Keratinocyte (primary cell): Measurements from ENCODE around the gene KLF14. TPM values are rescaled to one million over a fixed set of nuclear protein-coding genes. Genes with fewer than 3 reads are reported as not detected.

Experiments
- DNase-seq: peaks from one replicate; pipeline ENCODE4 v3.0.0-alpha.2; 2011; ENCODE audit warnings: low read depth, missing footprints, low spot score
- FAIRE-seq: peaks from 2 replicates; lab custom pipeline; 2011; peaks lifted over from hg19 to GRCh38; lab: Jason Lieb, UNC
- H2AFZ ChIP-seq: 2 replicates; pipeline ENCODE4 v1.6.0; 2012; ENCODE audit warnings: low read length, control low read depth, inconsistent platforms; ENCODE audit not compliant: control insufficient read depth
- H3K27ac ChIP-seq: 2 replicates; pipeline ENCODE4 v1.5.1; 2011; ENCODE audit warnings: low read length; ENCODE audit not compliant: control insufficient read depth, insufficient read depth
- H3K27me3 ChIP-seq: 3 replicates; pipeline ENCODE4 v1.6.0; 2011; ENCODE audit warnings: low read length; ENCODE audit not compliant: control insufficient read depth, insufficient read depth; ENCODE audit errors: extremely low read depth
- H3K36me3 ChIP-seq, 2 experiments: 2 replicates in 1 of 2; 3 replicates in 1 of 2; pipeline ENCODE4 v1.5.1; 2011; ENCODE audit warnings: low read length in 2 of 2, mild to moderate bottlenecking in 1 of 2; ENCODE audit not compliant: control insufficient read depth in 2 of 2, insufficient read depth in 2 of 2; ENCODE audit errors: extremely low read depth in 1 of 2
- H3K4me1 ChIP-seq: 3 replicates; pipeline ENCODE4 v1.5.1; 2011; ENCODE audit warnings: low read length; ENCODE audit not compliant: control insufficient read depth, insufficient read depth; ENCODE audit errors: extremely low read depth
- H3K4me2 ChIP-seq: 3 replicates; pipeline ENCODE4 v1.6.0; 2011; ENCODE audit warnings: low read depth, low read length; ENCODE audit not compliant: control insufficient read depth, insufficient read depth; ENCODE audit errors: extremely low read depth
- H3K4me3 ChIP-seq, 3 experiments: fragments of 200-600 bp in 1 of 3; sonication (generic) in 1 of 3; 2 replicates in 2 of 3; 3 replicates in 1 of 3; pipeline ENCODE4 v1.5.1; 2011 to 2016; ENCODE audit warnings: low read length in 3 of 3, mild to moderate bottlenecking in 3 of 3, control low read depth in 2 of 3, inconsistent platforms in 1 of 3, low read depth in 1 of 3, mixed read lengths in 1 of 3, mixed run types in 1 of 3, moderate library complexity in 1 of 3; ENCODE audit not compliant: control insufficient read depth in 2 of 3, insufficient read depth in 2 of 3; ENCODE audit errors: extremely low read depth in 1 of 3
- H3K79me2 ChIP-seq: 2 replicates; pipeline ENCODE4 v1.6.0; 2012; ENCODE audit warnings: low read length; ENCODE audit not compliant: control insufficient read depth, insufficient read depth
- H3K9ac ChIP-seq: 3 replicates; pipeline ENCODE4 v1.6.0; 2011; ENCODE audit warnings: low read length; ENCODE audit not compliant: control insufficient read depth, insufficient read depth; ENCODE audit errors: extremely low read depth
- H3K9me1 ChIP-seq: 3 replicates; pipeline ENCODE4 v1.6.0; 2011; ENCODE audit warnings: low read length; ENCODE audit not compliant: control insufficient read depth, insufficient read depth; ENCODE audit errors: extremely low read depth
- H3K9me3 ChIP-seq: 2 replicates; pipeline ENCODE4 v1.5.1; 2012; ENCODE audit warnings: low read depth, low read length; ENCODE audit not compliant: control insufficient read depth
- H4K20me1 ChIP-seq: 3 replicates; pipeline ENCODE4 v1.6.0; 2011; ENCODE audit warnings: low read length; ENCODE audit not compliant: control insufficient read depth, insufficient read depth; ENCODE audit errors: extremely low read depth
- CTCF ChIP-seq, 3 experiments: IDR thresholded peaks in 1 of 3; conservative IDR thresholded peaks in 1 of 3; optimal IDR thresholded peaks in 1 of 3; 2 replicates in 2 of 3; 3 replicates in 1 of 3; pipeline versions ENCODE3 to v1.5.1; 2011; ENCODE audit warnings: low read length in 3 of 3, mild to moderate bottlenecking in 3 of 3, moderate library complexity in 2 of 3, control low read depth in 1 of 3, inconsistent platforms in 1 of 3; ENCODE audit not compliant: insufficient read depth in 2 of 3; ENCODE audit errors: extremely low read depth in 1 of 3
- EZH2 ChIP-seq: IDR thresholded peaks from one replicate; pipeline ENCODE4 v1.6.1; 2012; ENCODE audit warnings: inconsistent platforms, mild to moderate bottlenecking, low read length, moderate library complexity
- dilution Hi-C: fragments of 300-500 bp; cut with MboI; formaldehyde crosslinking; loops from one replicate; pipeline ENCODE4 v1.7.0; 2020; ENCODE audit warnings: low sequenced_read_pairs; ENCODE audit not compliant: extremely low pct_ligation_motif_present
- polyA plus RNA-seq, 5 experiments: library from polyadenylated mRNA; depleted of rRNA in 3 of 5; stranded (reverse) in 3 of 5; stranded (forward) in 1 of 5; unstranded in 1 of 5; fragments of >200 nt; gene quantifications; 1 replicate in 1 of 5; 2 replicates in 3 of 5; 3 replicates in 1 of 5; pipeline versions ENCODE4 v1.2.1 to v1.2.3, GENCODE V29; 2011 to 2012; ENCODE audit warnings: missing spikeins in 2 of 5, low read depth in 1 of 5, low replicate concordance in 1 of 5

KLF14 gene
- polyA plus RNA-seq, 1 donor (not counting 4 experiments of a cell fraction or from before 2014, with no cell fraction given), result 0.03 TPM

- H3K4me1 ChIP-seq, result no peaks in the 10 kb centered on the region
- no peak for TF ChIP-seq EZH2
- TF ChIP-seq CTCF (optimal IDR thresholded peaks at IDR 0.05 in 1 of 3, IDR thresholded peaks at IDR 0.05 in 1 of 3, conservative IDR thresholded peaks at IDR 0.05 in 1 of 3; ENCODE audit: extremely low read depth in 1 of 3, insufficient read depth in 2 of 3, low read length in 3 of 3), result no peak
- no peak overlapping the region for H3K9ac ChIP-seq
- no peak overlapping the region for H3K4me2 ChIP-seq
- FAIRE-seq (no peak), DNase-seq (no peak)
- H3K36me3 ChIP-seq, result no peaks in the 10 kb centered on the region
- no peak overlapping the region for H3K27ac ChIP-seq
- H3K79me2 ChIP-seq, result no peaks in the 10 kb centered on the region
- no peak overlapping the region for H2AFZ ChIP-seq
- no peaks in the 10 kb centered on the region for H3K9me1 ChIP-seq
- dilution Hi-C loops, result no loop called here
- no peaks in the 10 kb centered on the region for H3K9me3 ChIP-seq
- H3K27me3 ChIP-seq, result no peaks in the 10 kb centered on the region
- no peak overlapping the region for H3K4me3 ChIP-seq
- no peaks in the 10 kb centered on the region for H4K20me1 ChIP-seq
Measured at GRCh38 chr7:130689683-130690082, 44.3 kb downstream of the KLF14 start.

- no peak for TF ChIP-seq CTCF (optimal IDR thresholded peaks at IDR 0.05 in 1 of 3, IDR thresholded peaks at IDR 0.05 in 1 of 3, conservative IDR thresholded peaks at IDR 0.05 in 1 of 3; ENCODE audit: extremely low read depth in 1 of 3, insufficient read depth in 2 of 3, low read length in 3 of 3)
- no peak for TF ChIP-seq EZH2
- H3K9me3 ChIP-seq, result no peaks in the 10 kb centered on the region
- dilution Hi-C loops, result no loop called here
- H3K79me2 ChIP-seq, result no peaks in the 10 kb centered on the region
- no peak overlapping the region for H3K4me2 ChIP-seq
- H4K20me1 ChIP-seq, result no peaks in the 10 kb centered on the region
- H3K27ac ChIP-seq, result no peak overlapping the region
- no peak overlapping the region for H3K4me3 ChIP-seq
- no peak overlapping the region for H3K9ac ChIP-seq
- FAIRE-seq (no peak), DNase-seq (no peak)
- H3K4me1 ChIP-seq, result no peaks in the 10 kb centered on the region
- no peaks in the 10 kb centered on the region for H3K9me1 ChIP-seq
- H3K27me3 ChIP-seq, result no peaks in the 10 kb centered on the region
- H3K36me3 ChIP-seq, result no peaks in the 10 kb centered on the region
- no peak overlapping the region for H2AFZ ChIP-seq
Measured at GRCh38 chr7:130683026-130683425, 51.0 kb downstream of the KLF14 start.

Other genes starting within 250 kb of the KLF14 start
- 3.7 to 5.8 TPM (median 3.8 TPM) in 3 replicates for gene MEST, start 242.1 kb downstream of the KLF14 start, polyA plus RNA-seq
- 31.6 to 38.8 TPM (median 35.6 TPM) in 3 replicates for gene COPG2, start 65.5 kb downstream of the KLF14 start, polyA plus RNA-seq
- not detected in 3 replicates for gene TSGA13, start 47.7 kb downstream of the KLF14 start, polyA plus RNA-seq